Activated naive CD8-positive, alpha-beta T cell treated with anti-CD3 and anti-CD28 coated beads, Interleukin-2, amount 50 U/mL, for 16 hours (primary cell): Measurements from ENCODE around the gene SH3BP2.

Experiments
- DNase-seq: peaks from one replicate; pipeline ENCODE4 v3.0.0-alpha.2; 2020; ENCODE audit warnings: low read depth, low spot score

Gene SH3BP2

DNA sequence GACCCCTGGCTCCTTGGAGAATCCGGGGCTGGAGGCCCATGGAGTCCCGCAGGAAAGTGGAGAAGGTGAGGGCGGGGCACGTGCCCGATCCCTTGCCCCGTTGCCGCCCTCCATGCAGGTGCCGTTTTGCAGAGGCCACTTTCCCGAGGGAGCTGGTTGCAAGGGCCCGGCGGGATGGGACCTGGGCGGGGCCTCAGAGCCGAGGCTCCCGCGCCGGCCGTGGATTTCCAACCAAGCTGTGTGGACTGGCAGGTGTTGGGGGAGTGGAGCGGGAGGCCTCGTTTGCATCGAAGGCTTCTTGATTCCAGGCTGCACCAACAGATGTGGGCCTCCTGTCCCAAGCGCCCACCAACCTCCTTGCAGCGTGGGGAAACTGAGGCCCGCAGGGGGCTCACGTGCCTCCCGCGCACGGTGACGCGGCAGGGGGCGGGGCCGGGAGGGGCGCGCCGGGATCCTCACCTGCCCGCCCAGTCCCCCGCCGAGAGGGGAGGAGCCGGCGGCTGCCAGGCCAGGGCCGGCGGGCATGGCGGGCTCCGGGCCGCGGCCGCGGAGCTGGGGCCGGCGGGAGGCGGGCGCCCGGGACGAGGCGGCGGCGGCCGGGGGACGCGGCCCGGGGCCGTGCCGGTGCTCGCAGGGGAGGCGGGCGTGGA lies 24.9 kb downstream of the SH3BP2 start:
- no peak for DNase-seq

- DNase-seq = no peak
These were observed 25.6 kb downstream of the SH3BP2 start for GRCh38 chr4:2818351-2818939.

DNA sequence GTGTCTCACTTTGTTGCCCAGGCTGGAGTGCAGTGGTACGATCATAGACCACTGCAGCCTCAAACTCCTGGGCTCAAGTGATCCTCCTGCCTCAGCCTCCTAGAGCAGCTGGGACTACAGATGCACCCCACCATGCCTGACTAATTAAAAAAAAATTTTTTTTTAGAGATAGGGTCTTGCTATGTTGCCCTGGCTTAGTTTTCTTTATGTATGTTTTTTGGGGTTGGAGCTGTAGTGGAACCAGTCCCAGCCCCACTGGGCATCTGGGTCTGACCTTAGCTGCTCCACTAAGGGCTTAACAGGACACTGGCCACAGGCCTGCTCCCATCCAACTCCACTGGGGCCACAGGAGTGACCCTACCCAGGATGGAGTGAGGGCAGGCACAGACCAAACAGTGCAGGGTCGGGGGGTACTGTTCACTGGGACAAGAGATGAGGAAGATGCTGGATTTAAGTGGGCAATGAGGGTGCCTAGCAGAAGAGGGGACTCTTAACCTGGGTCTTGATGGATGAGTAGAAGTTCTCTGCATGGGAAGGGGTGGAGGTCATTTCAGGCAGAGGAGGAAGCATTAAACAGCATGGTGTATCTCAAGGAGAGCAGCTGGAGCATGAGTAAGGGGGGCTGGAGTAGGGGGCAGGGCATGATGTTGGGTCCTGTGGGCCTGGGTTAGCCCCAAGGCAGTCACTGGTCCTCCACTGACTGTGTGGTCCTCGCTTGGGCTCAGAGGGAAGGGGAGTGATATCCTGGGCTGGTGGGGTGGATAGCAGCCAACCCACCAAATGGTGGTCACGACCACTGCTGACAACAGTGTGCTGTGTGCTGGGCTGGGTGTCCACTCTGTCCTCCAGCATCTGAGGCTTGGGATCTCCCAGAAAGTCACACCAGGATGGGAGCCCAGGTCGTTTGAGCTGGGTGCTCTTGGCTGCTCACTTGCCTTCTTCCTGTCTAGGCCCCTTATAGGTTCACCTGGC lies 26.6 kb downstream of the SH3BP2 start:
- DNase-seq = no peak

GRCh38 chr4:2820216-2820982 lies 27.5 kb downstream of the SH3BP2 start:
- no peak for DNase-seq

DNA sequence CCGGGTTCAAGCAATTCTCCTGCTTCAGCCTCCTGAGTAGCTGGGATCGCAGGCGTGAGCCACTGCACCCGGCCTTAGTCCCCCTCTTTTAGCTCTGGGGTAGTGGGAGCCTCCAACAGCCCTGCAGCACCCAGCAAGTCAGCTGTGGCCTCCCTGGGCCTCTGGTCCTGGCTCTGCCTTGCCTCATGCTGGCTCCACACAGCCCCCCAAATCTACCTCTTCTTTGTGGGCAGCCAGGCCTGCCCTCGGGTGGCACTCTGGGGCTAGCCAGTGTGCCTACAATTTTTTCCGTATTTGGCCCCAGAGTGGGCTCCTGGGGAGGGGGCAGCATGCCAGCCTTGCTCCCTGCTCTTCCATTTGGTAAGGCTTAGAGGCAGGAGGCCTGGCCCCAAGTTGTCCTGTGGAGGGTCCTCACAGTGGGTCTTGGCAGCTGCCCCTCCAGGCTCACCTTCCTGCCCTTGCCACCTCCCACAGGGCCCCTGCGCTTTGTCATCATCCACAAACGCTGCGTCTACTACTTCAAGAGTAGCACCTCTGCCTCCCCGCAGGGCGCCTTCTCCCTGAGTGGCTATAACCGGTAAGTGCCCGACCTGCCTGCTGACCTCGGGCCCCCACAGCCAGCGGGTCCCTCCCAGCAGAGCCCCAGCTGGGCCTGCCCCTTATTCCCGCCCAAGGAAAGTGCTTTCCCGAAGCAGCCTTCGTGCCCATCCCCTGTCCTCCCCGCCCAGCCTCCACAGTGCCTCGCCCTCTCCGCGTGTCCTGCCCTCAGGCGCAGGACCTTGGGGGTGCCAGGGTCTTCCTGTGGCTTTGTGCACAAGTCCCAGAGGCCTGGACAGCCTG lies 29.8 kb downstream of the SH3BP2 start:
- no peak for DNase-seq

DNA sequence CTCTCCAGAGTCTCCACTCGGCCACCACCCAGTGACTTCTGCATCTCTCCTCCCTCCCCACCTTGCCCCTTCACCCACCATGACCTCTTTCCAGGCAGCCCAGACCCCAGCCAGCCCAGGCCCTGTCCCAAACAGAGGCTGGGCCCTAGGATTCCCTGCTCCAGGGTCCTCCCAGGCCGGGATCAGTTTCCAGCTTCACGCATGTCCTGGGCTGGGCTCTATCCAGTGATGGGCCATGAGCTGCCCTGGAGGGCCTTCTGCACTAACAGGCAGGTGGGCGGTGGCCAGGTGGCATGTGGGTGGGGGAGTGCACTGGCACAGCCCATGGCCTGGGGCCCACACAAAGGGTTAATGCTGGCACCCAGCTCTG lies 30.4 kb downstream of the SH3BP2 start:
- DNase-seq = no peak

GRCh38 chr4:2823671-2824328 lies 30.9 kb downstream of the SH3BP2 start:
- no peak for DNase-seq

GRCh38 chr4:2824329-2824835 lies 31.5 kb downstream of the SH3BP2 start:
- no peak for DNase-seq

GRCh38 chr4:2824836-2825381 lies 32.0 kb downstream of the SH3BP2 start:
- no peak for DNase-seq

DNA sequence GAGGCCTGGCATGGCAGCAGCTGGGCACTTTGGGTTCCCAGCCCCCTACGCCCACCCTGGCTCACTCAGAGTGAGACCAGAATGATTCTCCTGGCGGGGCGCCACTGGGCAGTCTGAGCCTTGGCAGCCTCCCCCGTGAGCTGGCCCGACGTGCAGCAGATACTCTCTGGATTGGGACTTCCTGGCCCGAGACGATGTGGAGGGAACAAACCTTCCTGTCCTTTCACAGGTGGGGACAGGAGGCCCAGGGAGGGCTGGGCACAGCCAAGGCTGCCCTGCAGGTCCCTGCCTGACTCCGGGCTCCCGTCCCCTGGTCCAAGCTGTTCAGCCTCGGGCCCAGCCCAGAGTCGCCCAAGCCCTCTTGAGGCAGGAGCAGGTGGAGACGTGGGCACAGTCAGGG lies 32.9 kb downstream of the SH3BP2 start:
- DNase-seq = no peak

DNA sequence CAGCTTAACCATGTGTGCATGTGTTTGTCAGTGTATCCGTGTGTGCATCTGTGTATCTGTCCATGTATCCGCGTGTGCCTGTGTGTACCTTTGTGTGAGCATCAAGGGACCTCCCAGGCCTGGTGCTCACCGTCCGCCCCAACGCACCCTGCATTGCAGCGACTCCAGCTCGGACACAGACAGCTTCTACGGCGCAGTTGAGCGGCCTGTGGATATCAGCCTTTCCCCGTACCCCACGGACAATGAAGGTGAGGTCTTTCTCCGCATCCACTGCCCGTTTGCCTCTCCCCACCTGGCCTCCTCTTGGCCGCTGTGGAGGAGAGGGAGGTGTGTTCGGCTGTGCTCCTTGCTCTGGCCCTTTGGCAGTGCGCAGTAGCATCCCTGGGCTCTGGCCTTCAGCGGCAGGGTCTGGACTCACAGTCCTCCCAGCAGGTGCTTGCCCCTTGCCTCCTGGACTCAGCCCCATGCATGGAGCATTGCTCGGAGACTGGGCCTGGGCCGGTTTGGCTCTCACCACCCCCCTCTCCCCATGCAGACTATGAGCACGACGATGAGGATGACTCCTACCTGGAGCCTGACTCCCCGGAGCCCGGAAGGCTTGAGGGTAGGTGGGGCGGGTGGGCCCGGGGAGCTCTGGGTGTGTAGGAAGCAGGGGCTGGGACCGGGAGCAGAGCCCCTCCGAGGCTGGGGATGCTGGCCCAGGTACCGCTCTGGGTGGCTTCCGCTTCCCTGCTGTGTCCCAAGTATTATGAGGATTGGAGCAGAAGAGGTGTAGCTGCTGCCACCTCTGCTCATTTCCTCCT lies 34.4 kb downstream of the SH3BP2 start:
- no peak for DNase-seq

DNA sequence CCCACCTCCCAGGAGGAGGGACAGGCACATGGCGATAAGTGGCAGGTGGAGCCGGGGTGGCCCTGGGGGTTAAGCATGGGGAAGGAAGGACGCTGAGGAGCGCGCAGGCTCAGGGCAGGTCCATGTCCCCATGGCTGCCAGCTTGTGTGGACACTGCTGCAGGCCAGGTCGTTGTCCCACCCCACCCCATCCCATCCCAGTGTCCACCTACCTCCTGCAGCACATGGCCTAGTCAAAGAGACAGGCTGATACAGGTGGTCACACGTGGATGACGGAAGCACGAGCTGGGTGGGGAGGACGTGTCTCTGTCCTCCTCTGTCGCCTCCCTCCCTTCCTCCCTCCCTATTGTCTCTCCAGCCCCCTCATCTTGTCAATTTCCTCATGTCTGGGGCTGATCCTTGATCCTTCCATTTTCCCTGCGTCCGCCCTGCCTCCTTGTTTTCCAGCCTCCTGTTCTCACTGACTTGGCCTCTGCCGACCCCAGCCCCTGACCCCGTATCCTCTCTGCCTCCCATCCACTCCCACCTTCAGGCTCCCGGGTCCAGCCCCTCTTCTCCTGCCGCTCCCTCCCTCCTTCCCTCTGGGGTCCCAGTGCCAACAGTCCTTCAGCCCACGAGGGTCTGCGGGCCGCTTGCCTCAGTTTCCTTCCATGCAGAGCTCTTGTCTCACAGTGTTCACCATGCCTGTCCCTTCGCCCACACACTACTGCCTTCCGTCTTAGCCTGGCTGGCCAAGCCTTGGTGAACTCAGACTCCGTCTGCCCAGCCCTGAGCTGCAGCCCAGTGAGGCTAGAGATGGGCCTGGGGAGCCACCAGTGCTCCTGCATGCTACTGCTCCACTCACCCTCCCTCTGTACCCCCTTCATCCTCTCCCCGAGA lies 35.2 kb downstream of the SH3BP2 start:
- no peak for DNase-seq

DNA sequence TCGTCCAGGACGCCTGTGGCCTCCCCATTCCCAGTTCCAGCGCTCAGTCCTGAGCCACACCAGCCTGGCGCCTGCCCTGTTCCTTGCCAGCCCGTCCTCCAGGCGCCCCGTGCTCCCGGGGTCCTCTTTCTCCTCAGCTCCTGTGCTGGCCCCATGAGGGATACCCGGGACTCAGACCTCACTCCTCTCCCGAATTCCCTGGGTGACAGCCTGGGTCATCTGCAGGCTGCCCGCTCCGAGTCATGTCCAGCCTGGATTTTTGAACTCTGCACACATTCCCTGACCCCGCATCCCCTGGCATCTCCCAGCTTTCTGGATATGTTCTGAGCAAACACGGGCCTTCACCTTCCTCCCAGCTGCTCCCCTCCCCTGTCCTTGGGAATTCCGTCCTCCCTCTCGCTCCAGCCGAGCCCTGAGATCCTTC lies 35.9 kb downstream of the SH3BP2 start:
- DNase-seq = no peak

DNA sequence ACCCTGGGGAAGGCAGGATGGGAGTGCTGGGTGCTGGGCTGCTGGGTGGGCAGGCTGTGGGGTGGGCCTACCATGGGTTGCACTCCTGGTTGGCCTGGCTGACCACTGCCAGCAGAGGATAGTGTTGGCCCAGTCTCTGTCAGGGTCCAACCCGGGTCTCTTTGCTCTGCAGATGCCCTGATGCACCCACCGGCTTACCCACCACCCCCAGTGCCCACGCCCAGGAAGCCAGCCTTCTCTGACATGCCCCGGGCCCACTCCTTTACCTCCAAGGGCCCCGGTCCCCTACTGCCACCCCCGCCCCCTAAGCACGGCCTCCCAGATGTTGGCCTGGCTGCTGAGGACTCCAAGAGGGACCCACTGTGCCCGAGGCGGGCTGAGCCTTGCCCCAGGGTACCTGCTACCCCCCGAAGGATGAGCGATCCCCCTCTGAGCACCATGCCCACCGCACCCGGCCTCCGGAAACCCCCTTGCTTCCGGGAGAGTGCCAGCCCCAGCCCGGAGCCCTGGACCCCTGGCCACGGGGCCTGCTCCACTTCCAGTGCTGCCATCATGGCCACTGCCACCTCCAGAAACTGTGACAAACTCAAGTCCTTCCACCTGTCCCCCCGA lies 36.5 kb downstream of the SH3BP2 start:
- DNase-seq = no peak

DNA sequence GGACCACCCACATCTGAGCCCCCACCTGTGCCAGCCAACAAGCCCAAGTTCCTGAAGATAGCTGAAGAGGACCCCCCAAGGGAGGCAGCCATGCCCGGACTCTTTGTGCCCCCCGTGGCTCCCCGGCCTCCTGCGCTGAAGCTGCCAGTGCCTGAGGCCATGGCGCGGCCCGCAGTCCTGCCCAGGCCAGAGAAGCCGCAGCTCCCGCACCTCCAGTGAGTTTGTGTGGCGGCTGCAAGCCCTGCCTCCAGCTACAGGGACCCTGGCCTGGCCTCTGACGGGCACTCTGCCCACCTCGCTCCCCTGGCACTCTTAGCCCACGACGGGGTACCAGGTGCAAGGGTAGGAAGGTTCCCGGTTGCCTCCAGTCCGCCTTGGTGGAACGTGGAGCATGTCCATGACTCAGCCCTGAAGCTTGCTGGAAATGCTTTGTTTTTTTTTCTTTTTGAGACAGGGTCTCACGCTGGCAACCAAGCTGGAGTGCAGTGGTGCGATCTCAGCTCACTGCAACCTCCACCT lies 37.1 kb downstream of the SH3BP2 start:
- DNase-seq = no peak

DNA sequence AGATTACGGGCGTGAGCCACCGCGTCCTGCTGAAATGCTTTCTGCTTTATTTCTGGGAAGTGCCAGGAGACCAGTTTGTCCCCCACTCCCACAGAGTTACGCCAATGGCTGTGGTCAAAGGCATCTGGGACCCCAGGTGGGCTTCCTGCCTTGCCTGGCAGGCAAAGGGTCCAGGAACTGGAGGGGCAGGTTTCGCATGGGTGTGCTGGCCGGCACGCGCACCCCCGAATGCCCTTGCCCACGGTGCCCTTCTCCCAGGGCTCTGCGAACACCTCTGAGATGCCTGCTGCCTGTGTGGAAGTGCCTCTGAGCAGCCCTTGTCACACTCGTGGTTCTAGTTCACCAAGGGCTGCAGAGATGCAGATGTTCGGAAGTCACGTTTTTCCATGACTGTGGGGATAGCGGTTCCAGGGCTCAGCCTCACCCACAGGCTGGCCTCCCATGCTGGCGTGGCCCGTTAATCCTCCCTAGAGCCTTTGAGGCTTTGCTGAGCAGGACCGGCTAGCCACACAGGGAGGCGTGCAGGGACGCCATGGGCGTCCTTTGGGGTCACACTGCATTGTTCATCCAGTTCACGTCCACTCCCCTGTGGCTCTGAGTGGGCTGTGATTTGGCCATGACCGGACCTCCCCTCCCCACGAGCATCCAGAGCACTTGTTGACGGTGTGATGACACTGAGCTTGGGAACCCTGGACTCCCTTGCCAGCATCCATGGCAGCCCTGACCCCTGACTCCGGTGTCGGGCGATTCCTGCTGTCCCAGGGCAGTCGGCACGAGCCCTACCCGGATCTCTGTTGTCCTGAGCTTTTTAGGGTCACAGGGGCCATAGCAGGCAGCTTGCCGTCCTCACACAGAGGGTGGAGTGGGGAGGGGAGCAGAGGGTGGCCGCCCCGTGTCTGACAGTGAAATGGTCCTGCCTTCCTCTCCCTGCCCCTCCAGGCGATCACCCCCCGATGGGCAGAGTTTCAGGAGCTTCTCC lies 38.0 kb downstream of the SH3BP2 start:
- DNase-seq = no peak
